ENCODE data around the gene LCE3B.
"Not testable (repeated sequence)": the region's sequence is repeated elsewhere in the genome, so short reads cannot be mapped to it uniquely, and the experiment has no call there.

The LCE3B gene, protein sequence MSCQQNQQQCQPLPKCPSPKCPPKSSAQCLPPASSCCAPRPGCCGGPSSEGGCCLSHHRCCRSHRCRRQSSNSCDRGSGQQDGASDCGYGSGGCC

DNA sequence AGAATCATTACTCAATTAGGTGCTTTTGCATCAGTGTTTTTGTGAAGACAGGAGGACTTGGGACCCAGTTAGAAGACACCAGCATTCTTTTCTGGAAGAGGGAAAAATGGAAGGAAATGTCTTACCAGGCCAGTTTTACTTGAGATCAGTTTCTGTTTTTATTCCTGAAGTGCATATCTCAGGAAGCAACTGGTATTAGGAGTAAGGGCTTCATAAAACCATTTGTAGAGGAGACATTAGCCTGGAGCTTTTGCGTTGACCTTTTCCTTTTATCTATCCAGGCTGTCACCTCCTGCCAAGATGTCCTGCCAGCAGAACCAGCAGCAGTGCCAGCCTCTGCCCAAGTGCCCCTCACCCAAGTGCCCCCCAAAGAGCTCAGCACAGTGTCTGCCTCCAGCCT, at the start of gene LCE3B:
Gene LCE3B, plus strand, starts transcription at position 301 of the 400 bp plus-strand sequence. Its CDS starts 0 bp downstream, at position 301.
- no peak within 1 kb of the TSS for H3K27ac ChIP-seq (ENCODE audit: low read depth, low read length)
- no peak within 1 kb of the TSS for H3K4me3 ChIP-seq (ENCODE audit: low read depth, low read length)
- no peaks in the 10 kb centered on the region for H3K4me1 ChIP-seq (ENCODE audit: control insufficient read depth, insufficient read depth, low read length, unreplicated experiment)
- no peaks in the 10 kb centered on the region for H3K27me3 ChIP-seq (ENCODE audit: insufficient read depth, low read length)
- H3K79me2 ChIP-seq (ENCODE audit: control insufficient read depth, insufficient read depth, low read length, unreplicated experiment), result no peaks in the 10 kb centered on the region
- H2AFZ ChIP-seq (ENCODE audit: low read length, unreplicated experiment), result no peak within 1 kb of the TSS
- H3K36me3 ChIP-seq (ENCODE audit: insufficient read depth, low read length), result no peaks in the 10 kb centered on the region

DNA sequence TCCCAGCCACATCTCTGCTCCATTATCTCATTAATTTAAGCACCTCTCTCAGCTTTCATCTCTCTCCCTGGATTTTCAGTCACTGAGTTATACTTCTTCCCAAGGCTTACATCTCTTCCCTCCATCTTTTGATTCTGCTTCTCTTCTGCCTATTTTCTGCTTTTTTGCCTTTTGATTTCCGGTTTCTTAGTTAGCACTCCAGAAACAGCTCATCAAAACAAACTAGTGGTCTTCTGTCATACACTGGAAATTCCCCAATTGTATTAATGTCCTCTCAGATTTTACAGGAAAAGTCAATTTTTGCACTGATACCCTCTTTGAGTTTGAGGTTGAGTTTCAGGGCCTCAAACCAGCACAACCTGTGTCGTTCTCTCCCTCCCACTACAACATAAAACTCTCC, 48.5 kb upstream of the LCE3B start:
- Histone ChIP-seq H3K27me3 (ENCODE audit: insufficient read depth, low read length) (no peaks in the 10 kb centered on the region), H3K4me3 (ENCODE audit: low read depth, low read length) (no peak overlapping the region), H3K36me3 (ENCODE audit: insufficient read depth, low read length) (no peaks in the 10 kb centered on the region), H3K79me2 (ENCODE audit: control insufficient read depth, insufficient read depth, low read length, unreplicated experiment) (no peaks in the 10 kb centered on the region), H3K27ac (ENCODE audit: low read depth, low read length) (no peak overlapping the region), H2AFZ (ENCODE audit: low read length, unreplicated experiment) (no peak overlapping the region), H3K4me1 (ENCODE audit: control insufficient read depth, insufficient read depth, low read length, unreplicated experiment) (no peaks in the 10 kb centered on the region)

DNA sequence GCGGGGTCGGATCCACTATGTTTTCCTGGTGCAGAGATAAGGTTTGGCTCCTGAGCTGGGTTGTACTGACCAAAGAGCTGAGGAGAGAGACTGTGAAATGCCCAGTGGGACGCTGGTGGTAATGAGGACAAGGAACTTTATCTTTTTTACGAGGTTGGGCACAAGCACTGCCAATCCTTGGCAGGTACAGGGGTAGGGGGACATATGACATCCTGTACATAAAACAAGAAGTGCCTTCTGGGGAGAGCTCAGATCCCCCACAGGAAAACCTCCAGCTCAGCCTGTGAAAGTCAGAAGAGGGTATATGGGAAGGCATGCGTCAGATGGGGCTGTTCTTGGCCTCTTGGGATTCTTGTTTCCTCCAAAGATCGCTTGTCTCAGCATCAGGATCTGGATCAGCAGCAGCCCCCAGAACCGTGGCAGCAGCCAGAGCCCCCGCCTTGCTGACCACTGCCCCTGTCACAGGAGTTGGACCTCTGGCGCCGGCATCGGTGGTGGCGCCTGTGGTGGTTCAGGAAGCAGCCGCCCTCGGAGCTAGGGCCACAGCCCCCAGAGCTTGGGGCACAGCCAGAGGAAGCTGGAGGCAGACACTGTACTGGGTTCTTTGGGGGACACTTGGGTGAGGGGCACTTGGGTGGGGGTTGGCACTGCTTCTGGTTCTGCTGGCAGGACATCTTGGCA, 47.9 kb upstream of the LCE3B start:
- Histone ChIP-seq H3K4me3 (ENCODE audit: low read depth, low read length) (no peak overlapping the region), H3K4me1 (ENCODE audit: control insufficient read depth, insufficient read depth, low read length, unreplicated experiment) (no peaks in the 10 kb centered on the region), H3K27me3 (ENCODE audit: insufficient read depth, low read length) (no peaks in the 10 kb centered on the region), H3K27ac (ENCODE audit: low read depth, low read length) (no peak overlapping the region), H2AFZ (ENCODE audit: low read length, unreplicated experiment) (no peak overlapping the region), H3K36me3 (ENCODE audit: insufficient read depth, low read length) (no peaks in the 10 kb centered on the region), H3K79me2 (ENCODE audit: control insufficient read depth, insufficient read depth, low read length, unreplicated experiment) (no peaks in the 10 kb centered on the region)

DNA sequence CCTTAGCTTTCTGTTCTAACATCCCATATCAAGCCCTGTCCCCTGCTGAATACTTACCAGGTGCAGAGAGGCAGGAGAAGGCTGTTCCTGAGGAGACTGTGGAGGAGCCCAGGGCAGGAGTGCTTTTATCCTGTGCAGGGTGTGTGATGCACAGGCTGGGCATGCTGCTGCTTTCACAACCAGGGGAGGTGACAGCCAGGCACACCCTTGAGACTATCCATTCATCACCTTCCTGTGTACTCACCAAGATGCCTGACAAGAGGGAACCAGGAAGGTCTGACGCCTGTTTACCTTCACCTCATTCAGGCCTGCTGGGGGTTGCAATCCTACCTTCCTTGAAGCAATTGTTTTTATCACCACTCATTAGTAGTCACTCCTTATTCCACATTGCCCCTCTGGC, 46.9 kb upstream of the LCE3B start, which contains the start of gene LCE3E:
Gene LCE3E, minus strand, starts transcription at position 100 of the 400 bp plus-strand sequence. CDS start 572 bp downstream, outside the sequence.
- Histone ChIP-seq H3K36me3 (ENCODE audit: insufficient read depth, low read length) (no peaks in the 10 kb centered on the region), H3K79me2 (ENCODE audit: control insufficient read depth, insufficient read depth, low read length, unreplicated experiment) (no peaks in the 10 kb centered on the region), H3K27ac (ENCODE audit: low read depth, low read length) (no peak within 1 kb of the TSS), H2AFZ (ENCODE audit: low read length, unreplicated experiment) (no peak within 1 kb of the TSS), H3K4me3 (ENCODE audit: low read depth, low read length) (no peak within 1 kb of the TSS), H3K27me3 (ENCODE audit: insufficient read depth, low read length) (no peaks in the 10 kb centered on the region), H3K4me1 (ENCODE audit: control insufficient read depth, insufficient read depth, low read length, unreplicated experiment) (no peaks in the 10 kb centered on the region)

DNA sequence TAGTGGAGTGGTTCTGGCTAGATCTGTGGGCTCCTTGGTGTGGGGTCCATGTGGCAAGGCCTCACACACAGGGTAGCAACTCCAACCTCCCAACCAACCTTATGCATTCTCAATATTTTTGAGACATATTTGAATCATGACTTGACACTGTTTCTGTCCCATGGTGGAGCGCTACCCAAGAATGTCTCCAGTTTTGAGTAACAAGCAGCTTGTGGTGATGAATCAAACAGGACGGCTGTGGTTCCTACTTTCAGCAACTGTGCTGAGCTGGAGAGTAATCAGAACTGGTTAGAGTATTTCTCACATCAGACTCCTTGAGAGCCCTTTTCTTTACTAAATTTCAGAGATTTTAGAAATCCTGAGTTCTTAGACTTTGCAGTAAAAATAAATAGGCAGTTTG, 36.4 kb upstream of the LCE3B start:
- H3K27me3 ChIP-seq (ENCODE audit: insufficient read depth, low read length), result no peaks in the 10 kb centered on the region
- no peak overlapping the region for H2AFZ ChIP-seq (ENCODE audit: low read length, unreplicated experiment)
- H3K36me3 ChIP-seq (ENCODE audit: insufficient read depth, low read length), result no peaks in the 10 kb centered on the region
- no peak overlapping the region for H3K27ac ChIP-seq (ENCODE audit: low read depth, low read length)
- no peaks in the 10 kb centered on the region for H3K79me2 ChIP-seq (ENCODE audit: control insufficient read depth, insufficient read depth, low read length, unreplicated experiment)
- no peak overlapping the region for H3K4me3 ChIP-seq (ENCODE audit: low read depth, low read length)
- no peaks in the 10 kb centered on the region for H3K4me1 ChIP-seq (ENCODE audit: control insufficient read depth, insufficient read depth, low read length, unreplicated experiment)

DNA sequence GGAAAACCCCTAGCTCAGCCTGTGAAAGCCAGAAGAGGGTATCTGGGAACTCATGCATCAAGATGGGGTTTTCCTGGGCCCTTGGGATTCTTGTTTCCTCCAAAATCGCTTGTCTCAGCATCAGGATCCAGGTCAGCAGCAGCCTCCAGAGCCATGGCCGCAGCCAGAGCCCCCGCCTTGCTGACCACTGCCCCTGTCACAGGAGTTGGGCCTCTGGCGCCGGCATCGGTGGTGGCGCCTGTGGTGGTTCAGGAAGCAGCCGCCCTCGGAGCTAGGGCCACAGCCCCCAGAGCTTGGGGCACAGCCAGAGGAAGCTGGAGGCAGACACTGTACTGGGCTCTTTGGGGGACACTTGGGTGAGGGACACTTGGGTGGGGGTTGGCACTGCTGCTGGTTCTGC, 34.1 kb upstream of the LCE3B start:
- H3K27ac ChIP-seq (ENCODE audit: low read depth, low read length); H3K79me2 ChIP-seq (ENCODE audit: control insufficient read depth, insufficient read depth, low read length, unreplicated experiment); H2AFZ ChIP-seq (ENCODE audit: low read length, unreplicated experiment); H3K27me3 ChIP-seq (ENCODE audit: insufficient read depth, low read length); H3K4me3 ChIP-seq (ENCODE audit: low read depth, low read length); H3K4me1 ChIP-seq (ENCODE audit: control insufficient read depth, insufficient read depth, low read length, unreplicated experiment); H3K36me3 ChIP-seq (ENCODE audit: insufficient read depth, low read length): not testable (repeated sequence)

DNA sequence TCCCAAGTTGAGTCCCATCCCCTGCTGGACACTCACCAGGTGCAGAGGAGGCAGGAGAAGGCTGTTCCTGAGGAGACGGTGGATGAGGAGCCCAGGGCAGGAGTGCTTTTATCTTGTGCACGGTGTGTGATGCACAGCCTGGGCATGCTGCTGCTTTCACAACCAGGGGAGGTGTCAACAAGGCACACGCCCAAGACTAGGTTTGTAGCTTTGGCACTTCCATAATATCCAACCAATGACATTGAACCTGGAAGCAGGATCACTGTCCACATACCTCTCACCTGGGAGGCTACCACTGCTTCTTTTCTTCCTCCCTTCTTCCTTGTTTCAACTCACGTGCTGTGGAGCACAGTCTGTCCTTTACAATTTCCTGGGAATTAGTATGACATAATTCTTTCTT, 33.2 kb upstream of the LCE3B start, which contains the start of gene LCE3D:
Gene LCE3D, minus strand, starts transcription at position 84 of the 400 bp plus-strand sequence. CDS start 580 bp downstream, outside the sequence.
- H3K4me3 ChIP-seq (ENCODE audit: low read depth, low read length), result no peak within 1 kb of the TSS
- no peaks in the 10 kb centered on the region for H3K4me1 ChIP-seq (ENCODE audit: control insufficient read depth, insufficient read depth, low read length, unreplicated experiment)
- no peaks in the 10 kb centered on the region for H3K27me3 ChIP-seq (ENCODE audit: insufficient read depth, low read length)
- no peak within 1 kb of the TSS for H3K27ac ChIP-seq (ENCODE audit: low read depth, low read length)
- no peaks in the 10 kb centered on the region for H3K36me3 ChIP-seq (ENCODE audit: insufficient read depth, low read length)
- H2AFZ ChIP-seq (ENCODE audit: low read length, unreplicated experiment), result no peak within 1 kb of the TSS
- H3K79me2 ChIP-seq (ENCODE audit: control insufficient read depth, insufficient read depth, low read length, unreplicated experiment), result no peaks in the 10 kb centered on the region

DNA sequence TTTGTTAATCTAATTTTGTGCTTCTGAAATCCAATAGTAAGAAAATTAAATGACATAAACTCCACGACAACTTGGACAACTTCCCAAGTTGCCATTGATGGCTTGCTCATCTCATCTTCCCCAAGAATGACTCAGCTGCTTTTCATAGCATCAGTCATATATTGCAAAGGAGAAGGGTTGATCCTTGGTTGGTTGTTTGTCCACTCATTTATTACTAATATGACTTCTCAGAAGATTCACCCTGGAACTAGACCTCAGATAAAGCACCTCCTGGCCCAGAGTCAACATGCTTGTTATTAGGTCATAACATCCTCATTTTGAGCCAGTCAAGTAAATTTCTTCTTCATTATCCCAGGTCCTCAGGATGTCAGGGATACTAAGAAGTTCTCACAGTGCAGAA, 31.0 kb upstream of the LCE3B start:
- Histone ChIP-seq H3K4me1 (ENCODE audit: control insufficient read depth, insufficient read depth, low read length, unreplicated experiment) (no peaks in the 10 kb centered on the region), H3K36me3 (ENCODE audit: insufficient read depth, low read length) (no peaks in the 10 kb centered on the region), H3K4me3 (ENCODE audit: low read depth, low read length) (no peak overlapping the region), H3K79me2 (ENCODE audit: control insufficient read depth, insufficient read depth, low read length, unreplicated experiment) (no peaks in the 10 kb centered on the region), H2AFZ (ENCODE audit: low read length, unreplicated experiment) (no peak overlapping the region), H3K27ac (ENCODE audit: low read depth, low read length) (no peak overlapping the region), H3K27me3 (ENCODE audit: insufficient read depth, low read length) (no peaks in the 10 kb centered on the region)

DNA sequence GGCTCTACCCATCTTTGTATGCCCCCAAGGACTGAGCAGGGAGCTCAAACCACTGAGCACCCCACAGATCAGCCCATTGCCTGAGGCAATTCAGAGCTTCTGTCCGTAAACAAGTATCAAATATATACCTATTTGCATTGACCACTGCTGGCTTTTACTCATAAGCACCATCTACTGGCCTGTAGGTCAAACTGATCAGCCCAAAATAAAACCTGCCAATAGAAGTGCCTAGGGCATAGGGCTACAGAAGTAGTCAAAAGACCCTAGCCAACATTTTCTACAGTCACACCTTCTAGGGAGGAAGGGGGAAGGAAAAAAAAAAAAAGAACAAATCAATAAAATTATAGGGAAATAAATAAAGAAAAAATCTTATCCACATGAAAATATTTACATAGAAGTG, 28.0 kb upstream of the LCE3B start:
- no peaks in the 10 kb centered on the region for H3K79me2 ChIP-seq (ENCODE audit: control insufficient read depth, insufficient read depth, low read length, unreplicated experiment)
- no peak overlapping the region for H3K27ac ChIP-seq (ENCODE audit: low read depth, low read length)
- H2AFZ ChIP-seq (ENCODE audit: low read length, unreplicated experiment), result no peak overlapping the region
- H3K27me3 ChIP-seq (ENCODE audit: insufficient read depth, low read length), result no peaks in the 10 kb centered on the region
- H3K4me1 ChIP-seq (ENCODE audit: control insufficient read depth, insufficient read depth, low read length, unreplicated experiment), result no peaks in the 10 kb centered on the region
- no peaks in the 10 kb centered on the region for H3K36me3 ChIP-seq (ENCODE audit: insufficient read depth, low read length)
- H3K4me3 ChIP-seq (ENCODE audit: low read depth, low read length), result no peak overlapping the region

DNA sequence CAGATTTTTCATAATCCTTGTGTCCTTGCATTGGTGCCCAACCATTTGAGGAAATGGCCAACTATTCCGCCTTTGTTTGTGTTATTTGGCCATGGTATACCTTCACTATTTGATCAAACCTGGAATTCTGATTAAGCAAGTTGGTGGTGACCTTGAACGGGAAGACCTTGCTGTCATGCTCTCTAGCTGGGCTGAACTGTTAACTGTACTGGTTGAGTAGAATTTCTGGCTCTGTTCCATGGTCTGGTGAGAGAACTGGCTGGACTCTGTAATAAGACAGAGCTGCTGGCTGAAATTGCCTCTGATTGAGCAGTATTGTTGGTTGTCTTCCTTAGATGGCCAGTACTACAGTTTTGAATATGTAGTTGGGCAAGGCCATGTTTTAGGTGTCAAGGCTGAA, 16.6 kb upstream of the LCE3B start:
- no peaks in the 10 kb centered on the region for H3K27me3 ChIP-seq (ENCODE audit: insufficient read depth, low read length)
- H3K27ac ChIP-seq (ENCODE audit: low read depth, low read length), result no peak overlapping the region
- no peaks in the 10 kb centered on the region for H3K79me2 ChIP-seq (ENCODE audit: control insufficient read depth, insufficient read depth, low read length, unreplicated experiment)
- no peak overlapping the region for H3K4me3 ChIP-seq (ENCODE audit: low read depth, low read length)
- H3K36me3 ChIP-seq (ENCODE audit: insufficient read depth, low read length), result no peaks in the 10 kb centered on the region
- H3K4me1 ChIP-seq (ENCODE audit: control insufficient read depth, insufficient read depth, low read length, unreplicated experiment), result no peaks in the 10 kb centered on the region
- no peak overlapping the region for H2AFZ ChIP-seq (ENCODE audit: low read length, unreplicated experiment)

DNA sequence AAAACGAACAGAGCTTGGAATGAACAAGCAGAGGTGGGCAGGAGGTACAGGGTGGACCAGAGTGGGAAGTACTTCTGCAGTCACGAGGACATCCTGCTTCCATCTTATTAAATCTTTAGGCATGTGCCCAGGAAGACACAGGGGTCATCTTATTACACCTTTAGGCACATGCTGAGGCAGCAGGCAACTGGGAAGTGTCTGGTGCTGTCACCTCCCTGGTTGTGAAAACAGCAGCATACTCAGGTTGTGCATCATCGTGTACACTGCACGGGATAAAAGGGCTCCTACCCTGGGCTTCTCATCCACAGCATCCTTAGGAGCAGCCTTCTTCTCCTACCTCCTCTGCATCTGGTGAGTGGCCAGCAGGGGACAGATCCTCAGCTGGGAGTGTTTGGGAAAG, 13.7 kb upstream of the LCE3B start, which contains the start of gene LCE3C:
Gene LCE3C, plus strand, starts transcription at position 301 of the 400 bp plus-strand sequence. CDS start 498 bp downstream, outside the sequence.
- H3K79me2 ChIP-seq (ENCODE audit: control insufficient read depth, insufficient read depth, low read length, unreplicated experiment), result no peaks in the 10 kb centered on the region
- no peak within 1 kb of the TSS for H3K27ac ChIP-seq (ENCODE audit: low read depth, low read length)
- no peak within 1 kb of the TSS for H2AFZ ChIP-seq (ENCODE audit: low read length, unreplicated experiment)
- no peaks in the 10 kb centered on the region for H3K27me3 ChIP-seq (ENCODE audit: insufficient read depth, low read length)
- no peak within 1 kb of the TSS for H3K4me3 ChIP-seq (ENCODE audit: low read depth, low read length)
- no peaks in the 10 kb centered on the region for H3K36me3 ChIP-seq (ENCODE audit: insufficient read depth, low read length)
- no peaks in the 10 kb centered on the region for H3K4me1 ChIP-seq (ENCODE audit: control insufficient read depth, insufficient read depth, low read length, unreplicated experiment)

Measured in ACC112 (cell line).